Colonic mucosa (tissue), 4 donors: ENCODE data around the gene KDSR. TPM values are rescaled to one million over a fixed set of nuclear protein-coding genes. Genes with fewer than 3 reads are reported as not detected.

Source experiments
- DNase-seq: peaks from one replicate; pipeline ENCODE4 v3.0.0-alpha.2; 2020
- H3K27ac ChIP-seq: fragments of 200-600 bp; one replicate; pipeline ENCODE4 v1.8.0; 2021
- H3K27me3 ChIP-seq: fragments of 200-600 bp; one replicate; pipeline ENCODE4 v1.8.0; 2021
- H3K36me3 ChIP-seq: fragments of 200-600 bp; one replicate; pipeline ENCODE4 v1.8.0; 2021
- H3K4me1 ChIP-seq: fragments of 200-600 bp; one replicate; pipeline ENCODE4 v1.8.0; 2021; ENCODE audit warnings: mild to moderate bottlenecking
- H3K4me3 ChIP-seq: fragments of 200-600 bp; one replicate; pipeline ENCODE4 v1.8.0; 2021
- H3K9ac ChIP-seq, 2 donors: one replicate each; pipeline ENCODE4 v1.7.0; 2013; ENCODE audit warnings: control low read depth in 2 of 2, low read depth in 2 of 2, low read length in 2 of 2
- H3K9me3 ChIP-seq: fragments of 200-600 bp; one replicate; pipeline ENCODE4 v1.8.0; 2021
- intact Hi-C: fragments of 100-400 bp; cut with DNase I; formaldehyde crosslinking; loops from one replicate; pipeline ENCODE4 v1.14.1; 2022
- total RNA-seq, 2 donors: library from RNA; stranded (reverse); fragmentation: NEBNext Ultra II Directional in 1 of 2; extraction: Animal tissue kit (Norgen Biotek cat#: 25700) in 1 of 2; gene quantifications; one replicate each; pipeline ENCODE4 v1.2.1, GENCODE V29; 2021
- TF ChIP-seq, protein P1 (sequence below): fragments of 200-600 bp; IDR thresholded peaks from one replicate; pipeline ENCODE4 v1.8.0; 2022; ENCODE audit warnings: antibody characterized with exemption, mild to moderate bottlenecking
- donor health status: healthy.
- donor health status: DM: no; HTN: no; CAD: no.
- donor health status: DM: no; HTN: no; CAD: no.

The KDSR gene
- total RNA-seq, 2 donors from 2014 or later = 32.8 to 55.3 TPM

GRCh38 chr18:63297687-63298399 lies 69.2 kb downstream of the KDSR start:
- H3K9ac ChIP-seq = no peak overlapping the region
- no peak overlapping the region for H3K4me3 ChIP-seq
- no peaks in the 10 kb centered on the region for H3K4me1 ChIP-seq
- H3K9me3 ChIP-seq = no peaks in the 10 kb centered on the region
- TF ChIP-seq, protein P1, sequence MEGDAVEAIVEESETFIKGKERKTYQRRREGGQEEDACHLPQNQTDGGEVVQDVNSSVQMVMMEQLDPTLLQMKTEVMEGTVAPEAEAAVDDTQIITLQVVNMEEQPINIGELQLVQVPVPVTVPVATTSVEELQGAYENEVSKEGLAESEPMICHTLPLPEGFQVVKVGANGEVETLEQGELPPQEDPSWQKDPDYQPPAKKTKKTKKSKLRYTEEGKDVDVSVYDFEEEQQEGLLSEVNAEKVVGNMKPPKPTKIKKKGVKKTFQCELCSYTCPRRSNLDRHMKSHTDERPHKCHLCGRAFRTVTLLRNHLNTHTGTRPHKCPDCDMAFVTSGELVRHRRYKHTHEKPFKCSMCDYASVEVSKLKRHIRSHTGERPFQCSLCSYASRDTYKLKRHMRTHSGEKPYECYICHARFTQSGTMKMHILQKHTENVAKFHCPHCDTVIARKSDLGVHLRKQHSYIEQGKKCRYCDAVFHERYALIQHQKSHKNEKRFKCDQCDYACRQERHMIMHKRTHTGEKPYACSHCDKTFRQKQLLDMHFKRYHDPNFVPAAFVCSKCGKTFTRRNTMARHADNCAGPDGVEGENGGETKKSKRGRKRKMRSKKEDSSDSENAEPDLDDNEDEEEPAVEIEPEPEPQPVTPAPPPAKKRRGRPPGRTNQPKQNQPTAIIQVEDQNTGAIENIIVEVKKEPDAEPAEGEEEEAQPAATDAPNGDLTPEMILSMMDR = no peak
- no peak overlapping the region for H3K27ac ChIP-seq
- DNase-seq = no peak
- intact Hi-C loops = no loop called here
- H3K27me3 ChIP-seq = no peaks in the 10 kb centered on the region
- H3K36me3 ChIP-seq = no peaks in the 10 kb centered on the region

- no peaks in the 10 kb centered on the region for H3K9me3 ChIP-seq
- DNase-seq = no peak
- H3K4me3 ChIP-seq = no peak overlapping the region
- TF ChIP-seq, protein P1 = no peak
- H3K27ac ChIP-seq = no peak overlapping the region
- intact Hi-C loops = no loop called here
- H3K4me1 ChIP-seq = no peaks in the 10 kb centered on the region
- H3K36me3 ChIP-seq = no peaks in the 10 kb centered on the region
- no peak overlapping the region for H3K9ac ChIP-seq
- no peaks in the 10 kb centered on the region for H3K27me3 ChIP-seq
Observed at GRCh38 chr18:63293935-63294334, 73.1 kb downstream of the KDSR start.

DNA sequence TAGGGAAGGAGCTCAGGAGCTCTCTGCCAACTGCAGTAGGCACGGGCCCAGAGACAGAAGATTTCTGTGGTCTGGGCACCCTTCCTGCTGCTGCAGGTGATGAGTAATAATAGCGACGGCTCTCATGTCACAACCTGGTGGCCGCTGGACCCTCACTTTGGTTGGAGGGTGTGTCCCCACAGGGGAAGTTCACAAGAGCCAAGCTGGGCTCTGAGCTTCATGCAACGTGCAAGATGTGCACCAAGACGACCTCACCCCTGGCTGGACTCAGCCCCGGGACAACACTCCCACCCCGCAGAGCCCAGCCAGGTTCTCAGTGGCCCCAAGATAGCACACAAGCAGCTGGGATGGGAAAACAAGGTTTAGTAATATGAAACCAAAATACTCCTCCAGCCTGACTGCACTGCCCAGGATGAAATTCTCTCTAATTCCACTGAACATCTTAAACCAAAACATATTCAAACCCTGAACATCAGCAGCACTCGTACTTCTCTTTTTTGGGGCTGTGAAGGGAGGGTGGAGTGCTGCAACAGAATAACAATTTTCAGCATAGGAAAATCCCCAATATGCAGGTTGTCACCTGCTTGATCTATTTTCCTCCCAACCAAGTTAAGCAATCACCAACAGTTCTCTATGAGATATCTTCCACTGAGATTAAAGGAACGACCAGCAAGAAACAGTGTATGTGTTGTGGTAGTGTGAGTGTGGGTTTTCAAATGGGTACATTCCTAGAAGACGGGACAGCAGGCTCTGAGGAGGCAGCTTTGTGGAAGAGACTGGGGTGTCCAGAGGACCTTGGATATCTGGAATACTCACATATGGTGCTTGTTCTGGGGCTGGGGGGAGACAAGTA lies 73.9 kb downstream of the KDSR start:
- Histone ChIP-seq H3K4me1 (no peaks in the 10 kb centered on the region), H3K27ac (no peak overlapping the region), H3K27me3 (no peaks in the 10 kb centered on the region), H3K9me3 (no peaks in the 10 kb centered on the region), H3K36me3 (no peaks in the 10 kb centered on the region), H3K4me3 (no peak overlapping the region), H3K9ac (no peak overlapping the region)
- TF ChIP-seq, protein P1 = no peak
- intact Hi-C loops = no loop called here
- DNase-seq = no peak

DNA sequence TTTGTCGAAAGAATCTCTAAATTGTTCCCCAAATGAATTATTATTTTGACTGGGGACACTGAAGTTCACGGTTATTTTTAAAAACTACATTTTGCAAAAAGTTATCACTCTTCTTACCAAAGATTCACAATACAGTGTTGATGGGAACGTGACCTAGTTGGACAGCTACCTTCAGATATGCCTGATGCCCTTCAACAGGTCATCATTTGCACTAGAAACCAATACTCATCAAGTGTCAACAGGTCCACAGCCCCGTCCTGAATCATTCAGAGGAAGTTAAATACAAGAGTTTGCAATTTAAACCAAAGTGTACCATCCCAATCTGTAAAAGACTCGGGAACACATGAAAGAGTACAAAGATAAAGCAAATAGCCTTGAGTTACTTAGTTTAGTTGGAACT lies 75.7 kb downstream of the KDSR start:
- no peaks in the 10 kb centered on the region for H3K27me3 ChIP-seq
- no peaks in the 10 kb centered on the region for H3K36me3 ChIP-seq
- no peaks in the 10 kb centered on the region for H3K9me3 ChIP-seq
- H3K4me1 ChIP-seq = no peaks in the 10 kb centered on the region
- intact Hi-C loops = no loop called here
- H3K4me3 ChIP-seq = no peak overlapping the region
- DNase-seq = no peak
- no peak overlapping the region for H3K9ac ChIP-seq
- no peak overlapping the region for H3K27ac ChIP-seq
- TF ChIP-seq, protein P1 = no peak

DNA sequence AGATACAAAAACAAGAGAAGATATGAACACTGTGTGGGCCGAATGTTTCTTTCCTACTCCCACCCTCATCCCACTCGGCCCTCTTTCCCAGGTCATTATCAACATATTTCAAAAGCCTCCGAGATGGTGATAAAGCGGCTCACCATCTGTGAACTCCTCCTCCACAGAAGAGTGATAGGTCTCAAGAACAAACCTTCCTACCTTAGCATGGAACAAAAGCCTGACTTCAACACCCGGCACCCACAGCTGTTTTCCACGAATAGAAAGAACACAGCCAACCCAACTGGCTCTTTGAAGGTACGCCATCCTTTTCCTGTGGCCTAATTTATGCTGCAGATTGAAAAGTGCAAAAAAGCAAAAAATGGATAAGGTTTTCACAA lies 76.2 kb downstream of the KDSR start:
- no peaks in the 10 kb centered on the region for H3K4me1 ChIP-seq
- DNase-seq = no peak
- H3K27ac ChIP-seq = no peak overlapping the region
- intact Hi-C loops = no loop called here
- TF ChIP-seq, protein P1 = no peak
- H3K9ac ChIP-seq = no peak overlapping the region
- no peaks in the 10 kb centered on the region for H3K9me3 ChIP-seq
- H3K36me3 ChIP-seq = no peaks in the 10 kb centered on the region
- H3K4me3 ChIP-seq = no peak overlapping the region
- H3K27me3 ChIP-seq = no peaks in the 10 kb centered on the region
